ENCODE results near the gene AMACR.
"Not testable (repeated sequence)": the region's sequence is repeated elsewhere in the genome, so short reads cannot be mapped to it uniquely, and the experiment has no call there.

AMACR gene

GRCh38 chr5:34037726-34038125 is 29.9 kb upstream of the AMACR start:
- FAIRE-seq (no peak), DNase-seq (ENCODE audit: low spot score) (no peak)

GRCh38 chr5:34035756-34036155 is 27.9 kb upstream of the AMACR start:
- DNase-seq (ENCODE audit: low spot score) = no peak
- FAIRE-seq = no peak

- FAIRE-seq = no peak
Measured at GRCh38 chr5:34034534-34035327, 26.9 kb upstream of the AMACR start.

GRCh38 chr5:34031966-34032365 is 24.1 kb upstream of the AMACR start:
- FAIRE-seq = no peak
- DNase-seq (ENCODE audit: low spot score) = no peak

More at GRCh38 chr5:34034534-34035327, 26.9 kb upstream of the AMACR start:
- no peak for DNase-seq (ENCODE audit: low spot score)

- DNase-seq (ENCODE audit: low spot score) (no peak), FAIRE-seq (no peak)
Measured at GRCh38 chr5:34031117-34031516, 23.3 kb upstream of the AMACR start.

GRCh38 chr5:34030585-34030984 is 22.7 kb upstream of the AMACR start:
- FAIRE-seq = peak; percentile 90
- DNase-seq (ENCODE audit: low spot score) = not testable (repeated sequence)

GRCh38 chr5:34030048-34030447 is 22.2 kb upstream of the AMACR start:
- FAIRE-seq (no peak), DNase-seq (ENCODE audit: low spot score) (no peak)

- no peak for FAIRE-seq
- no peak for DNase-seq (ENCODE audit: low spot score)
Measured at GRCh38 chr5:34028349-34028748, 20.5 kb upstream of the AMACR start.

- no peak for DNase-seq (ENCODE audit: low spot score)
- no peak for FAIRE-seq
Measured at GRCh38 chr5:34026089-34026761, 18.4 kb upstream of the AMACR start.

- DNase-seq (ENCODE audit: low spot score) = no peak
- no peak for FAIRE-seq
Measured at GRCh38 chr5:34022121-34022705, 14.4 kb upstream of the AMACR start.

GRCh38 chr5:34021334-34021733 is 13.5 kb upstream of the AMACR start:
- FAIRE-seq (no peak), DNase-seq (ENCODE audit: low spot score) (no peak)

- DNase-seq (ENCODE audit: low spot score) = no peak
- FAIRE-seq = no peak
Measured at GRCh38 chr5:34020726-34021125, 12.9 kb upstream of the AMACR start.

- no peak for DNase-seq (ENCODE audit: low spot score)
- no peak for FAIRE-seq
Measured at GRCh38 chr5:34017254-34017653, 9.4 kb upstream of the AMACR start.

GRCh38 chr5:34016750-34017149 is 8.9 kb upstream of the AMACR start:
- FAIRE-seq (no peak), DNase-seq (ENCODE audit: low spot score) (no peak)

GRCh38 chr5:34016222-34016621 is 8.4 kb upstream of the AMACR start:
- FAIRE-seq (no peak), DNase-seq (ENCODE audit: low spot score) (no peak)

GRCh38 chr5:34015120-34015822 is 7.4 kb upstream of the AMACR start:
- no peak for DNase-seq (ENCODE audit: low spot score)
- no peak for FAIRE-seq

- FAIRE-seq = no peak
Measured at GRCh38 chr5:34014626-34015025, 6.8 kb upstream of the AMACR start.

GRCh38 chr5:34013547-34013946 is 5.7 kb upstream of the AMACR start:
- DNase-seq (ENCODE audit: low spot score) = no peak
- FAIRE-seq = no peak

More at GRCh38 chr5:34014626-34015025, 6.8 kb upstream of the AMACR start:
- no peak for DNase-seq (ENCODE audit: low spot score)

- no peak for DNase-seq (ENCODE audit: low spot score)
- FAIRE-seq = no peak
Measured at GRCh38 chr5:34012791-34013190, 4.9 kb upstream of the AMACR start.

- DNase-seq (ENCODE audit: low spot score) (no peak), FAIRE-seq (no peak)
Measured at GRCh38 chr5:34011536-34011935, 3.7 kb upstream of the AMACR start.

- not testable (repeated sequence) for FAIRE-seq; DNase-seq (ENCODE audit: low spot score)
Measured at GRCh38 chr5:34010146-34010545, 2.3 kb upstream of the AMACR start.

GRCh38 chr5:34009610-34010009 is 1.8 kb upstream of the AMACR start:
- DNase-seq (ENCODE audit: low spot score) = no peak
- FAIRE-seq = no peak
